ENCODE data around the gene LAPTM5.

GRCh38 chr1:30779294-30780071 lies 21.9 kb upstream of the LAPTM5 start:
- TF ChIP-seq CBX5 (IDR thresholded peaks at IDR 0.05; ENCODE audit: low read depth) = no peak
- no peak for TF ChIP-seq PAX8 (IDR thresholded peaks at IDR 0.05)
- no peak for TF ChIP-seq RCOR1 (conservative IDR thresholded peaks at IDR 0.05; ENCODE audit: low read depth, low read length)
- no peak for TF ChIP-seq NFIC (IDR thresholded peaks at IDR 0.05; ENCODE audit: low read depth, low read length)
- no peak for TF ChIP-seq EZH2 (IDR thresholded peaks at IDR 0.05; ENCODE audit: borderline replicate concordance, control insufficient read depth, low read depth, low read length)
- TF ChIP-seq POLR2A (IDR thresholded peaks at IDR 0.05; ENCODE audit: low read depth, low read length) = no peak
- no peak for TF ChIP-seq CREB1 (IDR thresholded peaks at IDR 0.05; ENCODE audit: low read depth)
- TF ChIP-seq POLR2AphosphoS2 (IDR thresholded peaks at IDR 0.05; ENCODE audit: low read depth, low read length) = no peak
- TF ChIP-seq ZBTB33 (IDR thresholded peaks at IDR 0.05) = no peak
- TF ChIP-seq BACH1 (IDR thresholded peaks at IDR 0.05; ENCODE audit: borderline replicate concordance) = no peak

Measured in GM12878 (cell line).